ENCODE measurements around the gene NKAIN2.

NKAIN2 gene

GRCh38 chr6:123855506-123855905 lies 51.8 kb downstream of the NKAIN2 start:
- no peak overlapping the region for H2BK5ac ChIP-seq (ENCODE audit: low read depth, low read length, poor library complexity)
- H3K4me1 ChIP-seq (ENCODE audit: control insufficient read depth in 1 of 2, insufficient read depth in 2 of 2, low read length in 2 of 2): no peaks in the 10 kb centered on the region
- H3K9me3 ChIP-seq (ENCODE audit: insufficient read depth, low read depth, low read length): no peaks in the 10 kb centered on the region
- H4K91ac ChIP-seq (ENCODE audit: low read depth, low read length): no peak overlapping the region
- H2BK120ac ChIP-seq (ENCODE audit: insufficient read depth, low read length, poor library complexity): no peak overlapping the region
- H3K18ac ChIP-seq (ENCODE audit: low read length): no peak overlapping the region
- no peaks in the 10 kb centered on the region for H3K36me3 ChIP-seq (ENCODE audit: control insufficient read depth in 1 of 2, insufficient read depth in 2 of 2, low read length in 2 of 2)
- H3K4me2 ChIP-seq (ENCODE audit: low read length): no peak overlapping the region
- no peak overlapping the region for H3K4ac ChIP-seq (ENCODE audit: low read depth, low read length)
- no peak overlapping the region for H3K4me3 ChIP-seq (ENCODE audit: low read depth, low read length)
- no peak overlapping the region for H4K12ac ChIP-seq (ENCODE audit: low read depth, low read length)
- no peak overlapping the region for H4K8ac ChIP-seq (ENCODE audit: low read depth, low read length)
- no peaks in the 10 kb centered on the region for H3K79me2 ChIP-seq (ENCODE audit: control insufficient read depth, insufficient read depth, low read length, poor library complexity)
- WGBS (ENCODE audit: extremely low coverage, insufficient coverage, insufficient read length): no CpG with 5 or more reads among the region's 2 CpGs
- H2AK5ac ChIP-seq (ENCODE audit: low read length): no peak overlapping the region
- H3K27ac ChIP-seq (ENCODE audit: low read depth, low read length): no peak overlapping the region
- no peak overlapping the region for H3K9ac ChIP-seq (ENCODE audit: low read length)
- no peaks in the 10 kb centered on the region for H3K27me3 ChIP-seq (ENCODE audit: insufficient read depth, low read length)
- H2BK12ac ChIP-seq (ENCODE audit: low read length): no peak overlapping the region
- no peak for DNase-seq
- H3K14ac ChIP-seq (ENCODE audit: low read length): no peak overlapping the region
- H2AFZ ChIP-seq (ENCODE audit: insufficient read depth, low read length, poor library complexity): no peak overlapping the region
- H3K79me1 ChIP-seq (ENCODE audit: low read length): no peaks in the 10 kb centered on the region
- no peak overlapping the region for H3K23ac ChIP-seq (ENCODE audit: low read length)

DNA sequence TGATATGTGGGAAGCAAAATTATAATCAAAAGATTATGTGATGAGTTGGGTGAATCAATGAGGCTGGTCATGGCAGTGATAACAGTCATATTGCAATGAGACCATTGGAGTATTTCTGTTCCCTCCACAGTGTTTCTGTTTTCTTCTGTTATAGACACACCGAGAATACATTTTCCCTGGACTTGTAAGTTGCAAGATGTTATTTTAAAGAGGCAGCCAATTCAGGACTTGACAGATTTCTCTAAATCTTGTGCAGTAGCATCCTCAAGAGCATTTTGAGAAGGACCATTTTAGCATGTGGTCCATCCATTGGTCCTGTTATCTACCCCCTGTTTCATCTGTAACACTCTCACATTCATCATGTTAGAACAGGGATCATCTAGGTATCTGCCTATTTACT lies 55.6 kb downstream of the NKAIN2 start:
- Histone ChIP-seq H3K36me3 (ENCODE audit: control insufficient read depth in 1 of 2, insufficient read depth in 2 of 2, low read length in 2 of 2) (no peaks in the 10 kb centered on the region), H2BK5ac (ENCODE audit: low read depth, low read length, poor library complexity) (no peak overlapping the region), H4K91ac (ENCODE audit: low read depth, low read length) (no peak overlapping the region), H3K9ac (ENCODE audit: low read length) (no peak overlapping the region), H3K4ac (ENCODE audit: low read depth, low read length) (no peak overlapping the region), H2AFZ (ENCODE audit: insufficient read depth, low read length, poor library complexity) (no peak overlapping the region), H3K23ac (ENCODE audit: low read length) (no peak overlapping the region), H3K4me3 (ENCODE audit: low read depth, low read length) (no peak overlapping the region), H3K79me1 (ENCODE audit: low read length) (no peaks in the 10 kb centered on the region), H3K4me2 (ENCODE audit: low read length) (no peak overlapping the region), H2BK12ac (ENCODE audit: low read length) (no peak overlapping the region), H2BK120ac (ENCODE audit: insufficient read depth, low read length, poor library complexity) (no peak overlapping the region), H3K4me1 (ENCODE audit: control insufficient read depth in 1 of 2, insufficient read depth in 2 of 2, low read length in 2 of 2) (no peaks in the 10 kb centered on the region), H4K8ac (ENCODE audit: low read depth, low read length) (no peak overlapping the region), H3K79me2 (ENCODE audit: control insufficient read depth, insufficient read depth, low read length, poor library complexity) (no peaks in the 10 kb centered on the region), H3K27ac (ENCODE audit: low read depth, low read length) (no peak overlapping the region), H4K12ac (ENCODE audit: low read depth, low read length) (no peak overlapping the region), H3K14ac (ENCODE audit: low read length) (no peak overlapping the region), H3K18ac (ENCODE audit: low read length) (no peak overlapping the region), H3K9me3 (ENCODE audit: insufficient read depth, low read depth, low read length) (no peaks in the 10 kb centered on the region), H3K27me3 (ENCODE audit: insufficient read depth, low read length) (no peaks in the 10 kb centered on the region), H2AK5ac (ENCODE audit: low read length) (no peak overlapping the region)
- no peak for DNase-seq
- WGBS (ENCODE audit: extremely low coverage, insufficient coverage, insufficient read length): no CpG with 5 or more reads among the region's 1 CpG

DNA sequence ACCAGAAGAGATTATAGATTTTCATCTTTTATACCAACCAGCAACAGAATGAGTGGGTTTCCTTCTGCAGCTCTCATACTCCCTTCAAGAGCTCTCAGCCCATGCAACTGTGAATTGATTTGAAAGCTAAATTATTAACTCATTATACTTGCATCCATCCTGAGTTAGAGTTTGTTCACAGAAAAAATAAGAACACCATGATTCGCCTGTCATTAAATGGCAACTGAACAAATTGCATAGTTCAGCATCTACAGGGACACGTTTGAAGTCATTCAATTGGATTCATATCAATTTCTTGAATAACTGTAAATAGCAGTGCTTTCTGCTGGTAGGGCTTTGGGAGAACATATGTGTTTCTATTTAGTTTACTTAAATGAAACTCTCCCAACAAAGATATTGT lies 65.7 kb downstream of the NKAIN2 start:
- no peaks in the 10 kb centered on the region for H3K9me3 ChIP-seq (ENCODE audit: insufficient read depth, low read depth, low read length)
- H3K79me1 ChIP-seq (ENCODE audit: low read length): no peaks in the 10 kb centered on the region
- no peak overlapping the region for H3K4me3 ChIP-seq (ENCODE audit: low read depth, low read length)
- H2AK5ac ChIP-seq (ENCODE audit: low read length): no peak overlapping the region
- no peak overlapping the region for H2BK12ac ChIP-seq (ENCODE audit: low read length)
- H4K91ac ChIP-seq (ENCODE audit: low read depth, low read length): no peak overlapping the region
- no peak overlapping the region for H2BK5ac ChIP-seq (ENCODE audit: low read depth, low read length, poor library complexity)
- no peak overlapping the region for H3K4ac ChIP-seq (ENCODE audit: low read depth, low read length)
- H2AFZ ChIP-seq (ENCODE audit: insufficient read depth, low read length, poor library complexity): no peak overlapping the region
- H3K4me2 ChIP-seq (ENCODE audit: low read length): no peak overlapping the region
- no peak overlapping the region for H3K27ac ChIP-seq (ENCODE audit: low read depth, low read length)
- H3K9ac ChIP-seq (ENCODE audit: low read length): no peak overlapping the region
- no peaks in the 10 kb centered on the region for H3K27me3 ChIP-seq (ENCODE audit: insufficient read depth, low read length)
- no peak overlapping the region for H4K12ac ChIP-seq (ENCODE audit: low read depth, low read length)
- no CpG with 5 or more reads among the region's 2 CpGs for WGBS (ENCODE audit: extremely low coverage, insufficient coverage, insufficient read length)
- no peak overlapping the region for H2BK120ac ChIP-seq (ENCODE audit: insufficient read depth, low read length, poor library complexity)
- H3K18ac ChIP-seq (ENCODE audit: low read length): no peak overlapping the region
- no peak overlapping the region for H4K8ac ChIP-seq (ENCODE audit: low read depth, low read length)
- DNase-seq: no peak
- no peak overlapping the region for H3K23ac ChIP-seq (ENCODE audit: low read length)
- no peak overlapping the region for H3K14ac ChIP-seq (ENCODE audit: low read length)
- no peaks in the 10 kb centered on the region for H3K79me2 ChIP-seq (ENCODE audit: control insufficient read depth, insufficient read depth, low read length, poor library complexity)
- no peaks in the 10 kb centered on the region for H3K36me3 ChIP-seq (ENCODE audit: control insufficient read depth in 1 of 2, insufficient read depth in 2 of 2, low read length in 2 of 2)
- no peaks in the 10 kb centered on the region for H3K4me1 ChIP-seq (ENCODE audit: control insufficient read depth in 1 of 2, insufficient read depth in 2 of 2, low read length in 2 of 2)

DNA sequence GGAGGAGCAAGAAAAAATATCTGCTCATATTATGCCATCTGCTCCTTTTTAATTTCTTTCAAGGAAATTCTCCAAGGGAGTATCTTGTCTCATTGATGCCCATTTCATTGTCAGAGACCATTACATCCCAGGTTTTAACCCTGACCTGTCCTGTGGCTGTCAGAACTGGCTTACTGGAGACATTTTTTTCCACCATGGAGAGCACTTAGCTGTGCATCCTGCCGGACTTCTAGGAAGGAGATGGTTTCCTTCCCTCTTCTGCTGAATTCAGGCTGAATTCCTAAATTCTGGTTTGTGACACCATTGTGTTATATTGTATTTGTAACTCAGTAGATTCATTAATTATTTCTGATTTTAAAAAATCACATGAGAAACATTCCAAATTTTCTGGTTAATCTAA lies 70.3 kb downstream of the NKAIN2 start:
- H3K4ac ChIP-seq (ENCODE audit: low read depth, low read length): no peak overlapping the region
- no peak overlapping the region for H2BK5ac ChIP-seq (ENCODE audit: low read depth, low read length, poor library complexity)
- H2BK12ac ChIP-seq (ENCODE audit: low read length): no peak overlapping the region
- no peak overlapping the region for H2AK5ac ChIP-seq (ENCODE audit: low read length)
- no peak overlapping the region for H3K18ac ChIP-seq (ENCODE audit: low read length)
- H3K4me3 ChIP-seq (ENCODE audit: low read depth, low read length): no peak overlapping the region
- no peak overlapping the region for H3K23ac ChIP-seq (ENCODE audit: low read length)
- H3K79me2 ChIP-seq (ENCODE audit: control insufficient read depth, insufficient read depth, low read length, poor library complexity): no peaks in the 10 kb centered on the region
- no peaks in the 10 kb centered on the region for H3K27me3 ChIP-seq (ENCODE audit: insufficient read depth, low read length)
- no peaks in the 10 kb centered on the region for H3K9me3 ChIP-seq (ENCODE audit: insufficient read depth, low read depth, low read length)
- no peak overlapping the region for H4K91ac ChIP-seq (ENCODE audit: low read depth, low read length)
- H3K79me1 ChIP-seq (ENCODE audit: low read length): no peaks in the 10 kb centered on the region
- H3K27ac ChIP-seq (ENCODE audit: low read depth, low read length): no peak overlapping the region
- no peak overlapping the region for H3K9ac ChIP-seq (ENCODE audit: low read length)
- H2AFZ ChIP-seq (ENCODE audit: insufficient read depth, low read length, poor library complexity): no peak overlapping the region
- WGBS (ENCODE audit: extremely low coverage, insufficient coverage, insufficient read length): no CpG with 5 or more reads among the region's 1 CpG
- H3K4me1 ChIP-seq (ENCODE audit: control insufficient read depth in 1 of 2, insufficient read depth in 2 of 2, low read length in 2 of 2): no peaks in the 10 kb centered on the region
- no peak overlapping the region for H2BK120ac ChIP-seq (ENCODE audit: insufficient read depth, low read length, poor library complexity)
- no peak overlapping the region for H4K12ac ChIP-seq (ENCODE audit: low read depth, low read length)
- H3K36me3 ChIP-seq (ENCODE audit: control insufficient read depth in 1 of 2, insufficient read depth in 2 of 2, low read length in 2 of 2): no peaks in the 10 kb centered on the region
- H4K8ac ChIP-seq (ENCODE audit: low read depth, low read length): no peak overlapping the region
- no peak overlapping the region for H3K4me2 ChIP-seq (ENCODE audit: low read length)
- no peak overlapping the region for H3K14ac ChIP-seq (ENCODE audit: low read length)
- DNase-seq: no peak
